DMS153 treated with DMSO at 0.1 percent for 48 hours (cell line): ENCODE measurements around the gene GLT6D1.
"Not testable (repeated sequence)": the region's sequence is repeated elsewhere in the genome, so short reads cannot be mapped to it uniquely, and the experiment has no call there.

Experiments used
- DNase-seq: peaks from one replicate; lab custom pipeline; 2025; ENCODE audit not compliant: unreplicated experiment; lab: John Stamatoyannopoulos, UW

The GLT6D1 gene

GRCh38 chr9:135665795-135666189 lies 26.5 kb upstream of the GLT6D1 start:
- no peak for DNase-seq

- DNase-seq, result no peak
Measured at GRCh38 chr9:135664801-135665794, 25.8 kb upstream of the GLT6D1 start.

GRCh38 chr9:135664266-135664665 lies 24.9 kb upstream of the GLT6D1 start:
- no peak for DNase-seq

GRCh38 chr9:135663857-135664256 lies 24.5 kb upstream of the GLT6D1 start:
- DNase-seq, result no peak

- DNase-seq, result no peak
Measured at GRCh38 chr9:135663451-135663770, 24.1 kb upstream of the GLT6D1 start.

GRCh38 chr9:135662758-135663450 lies 23.6 kb upstream of the GLT6D1 start, which contains the start of gene LCN9:
Gene LCN9, plus strand, starts transcription at chr9:135663309. Its CDS starts 13 bp downstream, at chr9:135663322.
- DNase-seq, result no peak

DNA sequence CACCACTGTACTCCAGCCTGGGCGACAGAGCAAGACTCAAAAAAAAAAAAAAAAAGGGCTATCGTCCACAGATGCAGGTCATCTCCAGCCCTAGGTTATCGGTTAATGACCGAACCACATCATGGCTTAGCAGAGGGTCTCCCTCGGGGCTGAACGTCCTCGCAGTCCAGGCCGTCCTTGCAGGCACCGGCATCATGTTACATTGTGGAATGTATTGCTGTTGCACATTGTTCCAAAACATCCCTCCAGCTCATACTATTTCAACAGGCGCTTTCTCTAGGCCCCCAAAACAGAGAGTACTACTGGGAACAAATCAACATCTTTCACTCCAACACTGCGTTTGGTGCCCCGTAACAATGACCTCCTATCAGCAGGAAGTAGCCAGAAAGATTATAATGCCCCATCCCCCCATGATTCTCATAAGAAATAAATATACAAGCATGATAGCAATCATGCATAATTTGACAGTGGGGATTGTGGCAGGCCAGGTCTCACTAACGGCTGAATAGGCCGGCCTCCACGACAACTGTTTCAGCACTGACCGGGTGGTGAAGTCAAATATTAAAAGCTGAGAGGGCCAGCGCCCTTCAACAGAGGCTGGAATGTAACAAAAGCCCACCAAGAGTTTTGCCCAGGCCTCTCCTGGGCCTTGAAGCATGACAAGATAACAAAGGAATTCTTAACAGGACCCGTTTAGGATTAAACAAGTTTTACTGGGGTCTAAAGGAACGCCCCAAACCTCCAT lies 22.6 kb upstream of the GLT6D1 start:
- no peak for DNase-seq

DNA sequence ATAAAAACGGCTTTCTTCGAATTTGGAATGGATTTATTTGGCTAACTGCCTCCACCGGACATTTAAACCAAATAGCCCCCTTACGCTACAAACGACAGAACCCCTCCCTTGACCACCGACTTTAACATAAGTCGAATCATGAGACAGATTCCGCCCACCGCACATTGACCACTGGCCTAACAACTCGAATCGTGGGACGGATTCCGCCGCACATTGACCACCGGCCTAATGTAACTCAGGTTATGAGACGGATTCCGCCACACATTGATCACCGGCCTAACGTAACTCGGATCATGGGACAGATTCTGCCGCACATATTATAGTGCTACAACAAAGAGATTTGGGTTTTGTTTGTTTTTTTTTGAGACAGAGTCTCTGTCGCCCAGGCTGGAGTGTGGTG lies 21.1 kb upstream of the GLT6D1 start:
- no peak for DNase-seq

GRCh38 chr9:135659252-135659651 lies 19.9 kb upstream of the GLT6D1 start:
- no peak for DNase-seq

DNA sequence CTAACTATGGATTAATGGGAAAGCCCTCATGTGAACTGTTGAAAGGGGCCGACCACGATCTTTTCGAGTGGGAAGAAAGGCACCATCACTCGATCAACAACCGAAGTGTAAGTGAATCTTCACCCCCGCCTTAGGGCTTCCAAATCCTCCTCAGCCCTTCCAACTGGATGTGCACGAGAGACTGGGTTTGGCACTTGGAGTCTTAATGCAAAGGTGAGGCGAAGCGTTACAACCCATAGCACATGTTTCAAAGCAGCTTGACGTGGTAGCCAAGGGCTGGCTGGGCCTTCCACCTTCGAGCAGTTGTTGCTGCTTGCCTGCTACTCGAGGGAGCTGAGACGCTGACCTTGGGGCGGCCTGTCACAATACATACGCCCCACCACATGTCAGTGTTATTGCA lies 18.1 kb upstream of the GLT6D1 start:
- DNase-seq, result no peak

- no peak for DNase-seq
Measured at GRCh38 chr9:135655317-135655716, 16.0 kb upstream of the GLT6D1 start.

- no peak for DNase-seq
Measured at GRCh38 chr9:135650408-135650807, 11.1 kb upstream of the GLT6D1 start.

DNA sequence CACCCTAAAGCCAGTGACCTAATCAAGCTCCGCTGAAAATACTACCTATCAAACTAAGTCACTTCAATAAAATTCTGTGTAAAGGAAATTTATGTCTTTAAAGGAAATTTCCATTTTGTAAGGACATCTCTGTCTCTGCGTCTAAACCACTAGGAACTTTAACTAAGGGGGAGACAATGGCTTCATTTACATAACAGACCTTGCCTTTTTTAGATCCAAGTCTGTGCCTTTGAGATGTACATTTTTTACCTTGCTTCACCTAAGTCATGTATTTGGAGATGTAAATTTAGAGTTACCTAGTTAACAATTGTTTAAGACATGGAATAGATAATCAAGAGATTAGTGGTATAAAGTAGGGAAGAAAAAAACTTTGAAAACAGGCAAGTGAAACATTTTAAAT lies 10.2 kb upstream of the GLT6D1 start:
- no peak for DNase-seq

GRCh38 chr9:135648494-135649410 lies 9.4 kb upstream of the GLT6D1 start:
- DNase-seq, result no peak

DNA sequence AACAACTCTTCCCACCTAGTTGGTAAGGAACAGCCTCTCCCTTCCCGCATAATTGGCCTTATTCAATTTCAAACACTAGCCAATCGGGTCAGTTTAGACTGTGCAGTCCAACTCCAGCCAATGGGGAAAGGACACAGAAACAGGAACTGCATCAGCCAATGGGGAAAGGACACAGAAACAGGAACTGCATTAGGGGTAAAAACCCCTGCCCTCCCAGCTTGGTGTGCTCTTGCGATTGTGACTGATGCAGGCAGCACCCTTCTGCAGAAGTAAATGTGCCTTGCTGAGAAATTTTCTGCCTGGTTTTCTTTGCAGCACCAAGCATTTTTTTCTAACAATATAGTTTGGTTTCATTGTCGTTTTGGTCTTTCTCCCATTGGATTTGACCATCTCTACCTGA lies 8.5 kb upstream of the GLT6D1 start:
- no peak for DNase-seq

GRCh38 chr9:135644631-135645218 lies 5.4 kb upstream of the GLT6D1 start:
- no peak for DNase-seq

GRCh38 chr9:135641745-135642144 lies 2.4 kb upstream of the GLT6D1 start:
- DNase-seq, result no peak

DNA sequence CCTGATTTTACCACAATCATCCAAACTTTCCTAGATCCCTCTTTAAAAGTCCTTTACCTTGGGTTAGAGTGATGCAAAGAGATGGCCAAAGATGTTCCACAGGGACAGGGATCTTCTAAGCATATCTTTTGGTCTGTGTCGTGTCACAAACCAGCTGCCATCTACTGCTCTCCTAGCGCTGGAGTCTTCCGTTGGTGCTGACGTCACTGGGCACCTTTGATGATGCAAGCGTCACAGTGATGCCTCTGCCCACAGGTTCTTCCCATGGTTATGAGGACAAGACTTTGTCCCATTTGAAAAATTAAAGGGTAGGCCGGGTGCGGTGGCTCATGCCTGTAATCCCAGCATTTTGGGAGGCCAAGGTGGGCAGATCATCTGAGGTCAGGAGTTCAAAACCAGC lies 1.7 kb upstream of the GLT6D1 start:
- DNase-seq, result no peak

DNA sequence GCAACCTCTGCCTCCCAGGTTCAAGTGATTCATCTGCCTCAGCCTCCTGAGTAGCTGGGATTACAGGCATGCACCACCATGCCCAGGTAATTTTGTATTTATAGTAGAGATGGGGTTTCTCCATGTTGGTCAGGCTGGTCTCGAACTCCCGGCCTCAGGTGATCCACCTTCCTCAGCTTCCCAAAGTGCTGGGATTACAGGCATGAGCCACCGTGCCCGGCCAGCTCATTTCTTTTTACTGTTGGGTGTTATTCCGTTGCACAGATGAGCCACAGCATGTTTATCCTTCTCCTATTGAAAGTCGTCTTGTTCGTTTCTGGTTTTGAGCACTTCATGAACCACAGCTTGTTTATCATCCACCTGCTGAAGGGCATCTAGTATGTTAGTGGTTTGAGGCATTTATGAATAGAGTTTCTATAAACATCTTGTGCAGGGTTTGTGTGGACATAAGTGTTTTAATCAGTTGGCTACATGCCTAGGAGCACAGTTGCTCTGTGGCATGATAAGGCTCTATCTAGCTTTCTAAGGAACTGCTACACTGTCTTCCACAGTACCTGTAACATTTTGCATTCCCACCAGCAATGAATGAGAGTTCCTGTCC lies 2.3 kb downstream of the GLT6D1 start:
- not testable (repeated sequence) for DNase-seq

DNA sequence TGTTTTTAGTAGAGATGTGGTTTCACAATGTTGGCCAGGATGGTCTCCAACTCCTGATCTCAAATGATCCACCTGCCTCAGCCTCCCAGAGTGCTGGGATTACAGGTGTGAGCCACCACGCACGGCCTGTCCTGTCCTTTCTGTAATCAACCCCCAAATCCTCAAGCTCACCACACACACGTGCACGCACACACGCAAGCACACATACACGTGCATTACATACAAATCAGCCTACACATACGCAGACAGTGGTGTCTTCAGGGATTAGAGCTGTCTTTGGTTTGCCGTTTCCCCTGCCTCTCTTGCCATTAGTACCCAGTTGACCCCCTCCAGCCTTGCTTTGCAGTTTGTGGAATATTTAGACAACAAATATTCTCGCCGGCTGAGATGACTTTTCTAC lies 6.5 kb downstream of the GLT6D1 start:
- DNase-seq, result no peak
